Hematopoietic multipotent progenitor cell (in vitro differentiated cells): ENCODE data around the gene RAB29. TPM values are rescaled to one million over a fixed set of nuclear protein-coding genes. Genes with fewer than 3 reads are reported as not detected.
"Not testable (repeated sequence)": the region's sequence is repeated elsewhere in the genome, so short reads cannot be mapped to it uniquely, and the experiment has no call there.

Experiments used
- DNase-seq, 3 donors: peaks; one replicate each; pipeline ENCODE4 v3.0.0-alpha.2; 2011 to 2015; ENCODE audit warnings: low read depth in 2 of 3, low spot score in 2 of 3
- total RNA-seq: library from RNA; depleted of rRNA; stranded (reverse); fragments of >200 nt; gene quantifications from one replicate; pipeline ENCODE4 v1.2.3, GENCODE V29; 2012

The RAB29 gene
- 14.0 TPM for total RNA-seq

- peak; percentile 61 to 88 (median 83) for DNase-seq
Observed at GRCh38 chr1:205775015-205775716, at the start of gene RAB29. RAB29 (minus strand) TSS chr1:205775482; CDS start chr1:205774956, 526 bp downstream.

GRCh38 chr1:205824180-205824579 lies 48.9 kb upstream of the RAB29 start:
- DNase-seq, result no peak

- DNase-seq, result not testable (repeated sequence)
Observed at GRCh38 chr1:205823260-205823659, 48.0 kb upstream of the RAB29 start.

GRCh38 chr1:205822397-205822796 lies 47.1 kb upstream of the RAB29 start:
- DNase-seq, result no peak

GRCh38 chr1:205817988-205818387 lies 42.7 kb upstream of the RAB29 start:
- no peak for DNase-seq

- DNase-seq, result no peak
Observed at GRCh38 chr1:205817364-205817763, 42.1 kb upstream of the RAB29 start.

- DNase-seq, result no peak
Observed at GRCh38 chr1:205813755-205814058, 38.4 kb upstream of the RAB29 start.

- peak; percentile 81 to 93 (median 93) for DNase-seq
Observed at GRCh38 chr1:205812878-205813754, 37.8 kb upstream of the RAB29 start, which contains the start of gene SLC41A1. SLC41A1 (minus strand) TSS chr1:205813198; CDS start chr1:205810441, 2,757 bp downstream.

GRCh38 chr1:205812271-205812877 lies 37.1 kb upstream of the RAB29 start:
- peak in 1 of 3 donors; percentile 43 for DNase-seq

- no peak for DNase-seq
Observed at GRCh38 chr1:205811660-205812059, 36.4 kb upstream of the RAB29 start.

- DNase-seq, result peak in 2 of 3 donors; percentile 16 to 28
Observed at GRCh38 chr1:205810448-205811157, 35.3 kb upstream of the RAB29 start.

- DNase-seq, result no peak
Observed at GRCh38 chr1:205809942-205810345, 34.7 kb upstream of the RAB29 start.

GRCh38 chr1:205809469-205809868 lies 34.2 kb upstream of the RAB29 start:
- no peak for DNase-seq

GRCh38 chr1:205805082-205805711 lies 29.9 kb upstream of the RAB29 start:
- DNase-seq, result no peak

- no peak for DNase-seq
Observed at GRCh38 chr1:205804605-205805004, 29.3 kb upstream of the RAB29 start.

GRCh38 chr1:205803986-205804385 lies 28.7 kb upstream of the RAB29 start:
- DNase-seq, result no peak

GRCh38 chr1:205802060-205802459 lies 26.8 kb upstream of the RAB29 start:
- no peak for DNase-seq

GRCh38 chr1:205800981-205801703 lies 25.9 kb upstream of the RAB29 start:
- DNase-seq, result no peak

- DNase-seq, result no peak
Observed at GRCh38 chr1:205800427-205800826, 25.1 kb upstream of the RAB29 start.

GRCh38 chr1:205798577-205798976 lies 23.3 kb upstream of the RAB29 start:
- no peak for DNase-seq
